ENCODE results near the gene MVB12B.

Gene MVB12B

GRCh38 chr9:126497660-126498275, 171.1 kb downstream of the MVB12B start:
- DNase-seq, result no peak

DNA sequence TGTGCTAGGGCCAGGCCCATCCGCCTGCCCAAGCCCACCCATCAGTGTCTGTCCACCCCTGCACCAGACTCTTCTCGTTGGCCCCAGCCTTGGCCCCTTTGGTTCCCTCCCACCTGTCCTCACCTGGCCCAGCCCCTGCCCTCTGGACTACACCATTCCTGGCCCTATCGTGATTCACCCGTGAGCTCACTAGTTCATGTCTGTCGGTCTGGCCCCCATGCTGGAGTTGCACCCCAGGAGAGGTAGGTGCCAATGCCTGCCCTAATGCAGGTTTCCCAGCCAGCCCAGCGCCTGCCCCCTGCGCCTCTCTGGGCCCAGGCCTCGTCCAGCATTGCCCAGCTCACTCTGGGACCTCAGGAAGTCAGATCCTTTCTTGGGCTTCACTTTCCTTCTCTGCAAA, 171.7 kb downstream of the MVB12B start:
- DNase-seq, result no peak

DNA sequence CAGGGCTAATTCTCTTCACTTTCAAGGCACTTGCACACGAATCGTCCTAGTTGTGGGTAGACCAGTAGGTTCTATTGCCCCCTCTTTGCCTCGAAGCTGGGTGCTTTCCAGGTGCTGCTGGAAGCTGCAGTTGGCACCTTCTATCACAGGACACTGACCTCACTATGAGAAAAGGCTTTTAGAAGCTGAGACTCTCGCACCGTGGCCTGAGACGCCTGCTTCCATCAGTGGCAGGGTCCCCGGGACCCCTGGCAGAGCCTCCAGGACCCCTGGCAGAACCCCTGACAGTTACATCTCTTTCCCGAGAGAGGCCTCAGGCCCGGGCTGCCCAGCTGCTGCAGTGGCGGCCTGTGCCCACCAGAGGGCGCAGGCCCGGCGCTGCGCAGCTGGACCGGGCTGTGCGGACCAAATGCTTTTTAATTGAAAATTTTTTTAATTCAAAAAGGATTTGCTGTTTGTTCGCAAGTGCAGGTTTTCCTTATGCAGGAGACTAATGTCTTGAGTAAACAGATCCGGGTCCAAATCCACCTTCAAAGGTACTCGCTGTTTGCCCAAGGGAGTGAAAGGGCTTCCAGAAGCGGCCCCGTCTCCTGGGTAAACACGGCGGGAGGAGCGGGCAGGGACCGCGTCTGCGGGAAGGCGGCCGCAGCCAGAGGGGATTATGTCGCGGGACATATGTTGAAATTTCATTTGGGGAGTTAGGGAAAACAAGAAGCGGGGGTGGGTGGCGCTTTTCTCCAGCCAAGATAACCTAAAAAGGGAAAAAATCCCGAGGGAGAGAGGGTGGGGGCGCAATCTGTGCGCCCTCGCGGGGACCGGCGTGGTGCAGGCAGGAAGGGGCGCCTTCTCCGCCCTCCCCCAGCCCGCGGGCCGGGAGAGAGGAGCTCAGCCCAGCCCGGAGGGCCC, 172.6 kb downstream of the MVB12B start:
- DNase-seq, result peak; percentile 61

DNA sequence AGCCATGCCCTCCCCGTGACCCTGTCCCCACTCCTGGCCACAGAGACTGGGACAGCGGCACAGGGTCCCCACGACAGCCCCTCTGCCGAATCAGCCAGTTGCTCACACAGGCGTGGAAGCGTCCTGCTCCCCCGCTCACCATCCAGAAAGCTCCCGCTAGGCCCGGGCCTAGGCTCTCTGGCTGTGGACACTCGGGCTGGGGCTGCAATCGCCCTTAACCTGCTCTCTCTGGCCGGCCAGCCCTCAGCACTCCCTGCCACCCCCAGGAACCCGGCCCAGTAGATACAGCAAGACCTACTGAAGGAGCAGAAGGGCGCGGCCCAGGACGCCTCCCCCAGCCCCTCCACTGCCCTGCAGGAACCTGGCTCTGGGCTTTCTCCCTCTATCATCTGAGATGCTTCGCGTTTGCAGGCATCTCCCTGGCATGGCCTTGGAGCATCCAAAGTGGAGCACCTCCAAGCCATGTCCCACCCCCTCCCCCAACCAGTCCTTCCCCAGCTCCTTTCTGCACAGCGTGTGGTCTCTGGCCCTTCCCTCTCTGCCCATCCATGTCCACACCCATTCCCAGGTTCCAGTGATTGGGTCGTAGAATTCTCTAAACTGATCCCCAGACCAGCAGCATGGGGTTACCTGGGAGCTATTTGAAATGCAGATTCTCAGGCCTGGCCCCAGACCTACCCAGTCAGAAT, 173.4 kb downstream of the MVB12B start:
- no peak for DNase-seq

- DNase-seq, result peak; percentile 82
These were observed 174.2 kb downstream of the MVB12B start for GRCh38 chr9:126500600-126501382.

DNA sequence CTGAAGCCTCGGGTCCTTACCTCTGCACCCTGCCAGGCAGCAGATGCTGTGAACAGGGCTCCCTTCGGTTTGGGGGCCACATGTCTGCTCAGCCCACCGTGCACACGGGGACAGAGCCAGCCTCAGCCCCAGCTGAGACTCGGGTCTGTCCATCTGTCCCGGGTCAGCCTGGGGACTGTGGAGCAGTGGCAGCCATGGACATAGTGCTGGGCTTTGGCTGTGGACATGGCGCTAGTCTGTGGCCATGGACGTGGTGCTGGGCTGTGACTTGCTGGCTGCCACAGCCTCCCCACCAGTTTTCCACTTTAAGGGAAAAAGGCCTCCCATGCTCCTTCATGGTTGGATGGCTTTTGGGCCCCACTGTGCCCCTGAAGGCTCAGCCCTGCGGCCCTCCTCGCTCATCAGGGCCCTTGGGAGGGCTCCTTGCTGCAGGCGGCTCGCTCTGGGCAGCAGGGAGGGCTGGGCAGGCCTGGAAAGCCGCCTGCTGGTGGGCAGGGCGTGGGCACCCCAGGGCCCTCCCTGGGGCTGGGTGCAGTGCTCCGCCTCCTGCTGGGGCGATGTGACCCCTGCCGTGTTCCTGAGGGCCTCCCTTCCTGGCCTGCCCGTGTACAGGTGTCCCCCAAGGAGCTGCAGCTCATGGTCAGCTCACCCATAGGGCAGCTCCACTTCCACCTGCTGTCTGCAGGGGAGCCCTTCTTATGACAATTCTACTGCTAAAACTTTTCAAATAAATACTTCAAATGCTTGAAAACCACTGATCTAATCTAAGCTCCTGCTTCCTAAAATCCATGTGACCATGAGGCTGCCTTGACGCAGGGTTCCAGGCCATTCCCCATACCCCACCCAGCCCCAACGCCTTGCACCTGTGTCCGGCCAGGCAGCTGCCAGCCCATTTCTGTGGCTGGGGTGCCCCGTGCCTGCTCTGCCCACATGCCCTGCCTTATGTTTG, 175.0 kb downstream of the MVB12B start:
- DNase-seq, result no peak

- no peak for DNase-seq
These were observed 176.0 kb downstream of the MVB12B start for GRCh38 chr9:126502417-126503332.

DNA sequence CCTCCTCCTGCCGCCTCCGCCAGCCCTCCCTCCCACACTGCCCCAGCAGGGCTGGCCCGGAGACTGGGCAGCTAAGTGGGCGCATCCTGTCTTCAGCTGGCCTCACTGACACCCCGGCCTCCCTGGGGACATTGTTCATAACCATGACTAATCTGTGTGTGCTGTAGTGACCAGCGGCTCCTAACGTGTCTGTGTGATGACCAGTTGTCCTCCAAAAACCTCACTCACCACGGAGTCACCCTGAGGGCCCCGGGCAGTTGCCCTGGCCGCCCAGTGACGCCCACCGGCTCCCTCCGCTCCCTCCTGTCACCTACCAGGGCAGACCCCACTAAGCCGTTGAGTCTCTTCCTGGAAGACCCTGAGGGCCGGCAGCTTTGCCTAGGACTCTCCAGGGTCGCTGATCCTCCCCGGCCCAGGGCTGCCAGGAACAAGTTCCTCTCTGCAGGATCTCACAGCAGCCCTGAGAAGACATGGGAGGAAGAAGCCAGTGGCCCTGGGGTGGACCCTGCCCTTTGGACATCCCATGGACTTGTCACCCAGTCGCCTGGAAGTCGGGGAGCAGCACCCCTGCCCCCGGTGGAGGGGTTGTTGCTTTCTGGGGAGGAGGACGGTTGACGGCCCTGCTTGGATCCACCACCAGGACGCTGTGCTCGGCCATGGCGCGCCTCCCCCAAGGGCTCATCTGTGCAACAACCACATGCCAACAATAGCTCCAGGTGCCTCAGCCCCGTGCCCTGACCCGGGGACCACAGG, 176.9 kb downstream of the MVB12B start:
- no peak for DNase-seq

- DNase-seq, result no peak
These were observed 177.7 kb downstream of the MVB12B start for GRCh38 chr9:126504086-126504976.

DNA sequence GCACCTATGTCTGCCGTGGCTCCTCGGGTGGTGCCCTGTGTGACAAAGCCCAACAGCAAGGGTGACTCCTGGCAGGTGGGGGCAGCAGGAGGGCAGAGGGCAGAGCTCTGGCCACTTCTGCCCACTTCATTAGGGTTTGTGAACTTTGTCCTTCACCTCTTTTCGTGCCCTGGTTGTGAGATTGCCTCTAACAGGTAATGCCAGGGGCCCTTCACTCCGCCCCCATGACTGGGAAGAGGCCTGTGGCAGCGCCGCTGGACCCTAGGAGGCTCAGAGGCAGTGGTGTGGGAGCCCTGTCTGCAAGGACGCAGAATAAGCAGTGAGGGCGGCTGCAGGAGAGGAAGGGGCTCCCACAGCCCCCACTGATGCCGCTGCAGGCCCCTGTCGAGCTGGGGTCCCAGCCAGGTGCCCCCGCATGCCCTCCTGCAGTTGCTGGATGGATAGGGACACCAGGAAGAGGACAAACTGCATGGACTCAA, 178.4 kb downstream of the MVB12B start:
- no peak for DNase-seq

GRCh38 chr9:126505697-126506346, 179.2 kb downstream of the MVB12B start:
- no peak for DNase-seq

- DNase-seq, result no peak
These were observed 180.0 kb downstream of the MVB12B start for GRCh38 chr9:126506361-126507317.

GRCh38 chr9:126507318-126508109, 180.9 kb downstream of the MVB12B start:
- no peak for DNase-seq

DNA sequence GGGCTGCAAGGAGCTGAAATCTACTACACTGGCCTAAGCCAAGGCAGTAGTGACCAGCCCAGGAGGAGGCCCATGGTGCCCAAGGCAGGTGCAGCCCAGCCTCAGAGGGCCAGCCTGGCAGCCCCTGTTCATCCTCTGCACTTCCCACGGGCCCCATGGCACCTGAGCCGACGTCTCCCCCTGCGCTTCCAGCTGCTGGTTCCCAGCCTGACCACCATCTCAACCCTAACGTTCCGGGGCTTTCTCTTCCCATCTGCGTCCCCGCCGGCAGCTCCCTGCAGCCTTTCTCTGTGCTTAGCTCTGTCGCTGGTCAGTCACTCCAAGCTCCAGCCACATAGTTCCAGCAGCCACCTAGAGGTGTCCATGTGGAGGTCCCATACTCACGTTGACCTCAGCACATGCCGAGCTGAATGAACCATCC, 181.6 kb downstream of the MVB12B start:
- DNase-seq, result no peak

GRCh38 chr9:126508928-126509327, 182.3 kb downstream of the MVB12B start:
- DNase-seq, result no peak

DNA sequence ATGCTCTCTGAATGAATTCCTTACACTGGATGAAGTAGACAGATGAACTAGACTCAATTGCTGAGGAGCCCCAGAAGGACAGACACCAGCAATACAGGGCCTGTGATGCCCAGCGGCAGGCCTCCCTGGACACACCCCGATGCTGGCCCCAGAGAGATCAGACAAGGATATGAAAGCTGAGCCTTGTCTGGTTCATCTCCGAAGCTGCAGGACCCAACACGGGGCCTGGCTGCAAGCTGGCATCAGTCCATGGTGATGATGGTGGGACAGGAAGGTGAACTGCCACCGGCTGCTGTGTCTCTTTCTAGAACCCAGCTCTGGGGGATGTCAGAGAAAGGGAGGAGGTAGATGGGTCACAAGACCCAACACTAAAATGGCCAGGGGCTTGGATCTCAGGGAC, 183.1 kb downstream of the MVB12B start:
- DNase-seq, result no peak

Measured in NCI-H2171 treated with DMSO at 0.1 percent for 48 hours (cell line).